ENCODE measurements around the gene CD24. TPM values are rescaled to one million over a fixed set of nuclear protein-coding genes. Genes with fewer than 3 reads are reported as not detected.

Gene CD24
- total and polyA plus RNA-seq, 2 of the 8 experiments (the other 6 are each of a cell fraction or from before 2014, with no cell fraction given): 2,134 to 2,327 TPM

DNA sequence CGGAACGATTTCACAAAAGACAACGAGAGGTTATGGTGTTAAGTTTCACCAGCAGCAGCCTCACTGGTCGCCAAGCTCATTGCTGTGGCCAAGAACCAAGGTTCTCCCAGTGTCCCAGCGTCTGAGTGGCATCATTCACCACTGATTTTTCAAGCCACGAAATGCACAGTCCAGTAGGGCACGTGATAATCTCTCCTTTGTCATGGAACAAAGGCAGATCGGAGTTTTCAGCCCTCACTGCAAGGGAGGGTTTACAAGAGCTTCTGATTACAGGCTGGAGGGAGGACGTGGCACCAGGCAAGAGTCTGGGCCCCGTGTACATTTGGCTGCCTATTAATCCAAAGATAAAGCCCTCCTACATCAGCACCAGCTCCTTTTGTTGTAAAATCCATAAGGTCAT is 2.0 kb downstream of the CD24 start (continued):
- no peak for TF ChIP-seq EZH2 (IDR thresholded peaks at IDR 0.05; ENCODE audit: low read depth, low read length, severe bottlenecking)
- TF ChIP-seq CTBP2 (IDR thresholded peaks at IDR 0.05; ENCODE audit: borderline replicate concordance, insufficient read depth, insufficient read length, low read length): no peak
- no peak for TF ChIP-seq CBX8 (IDR thresholded peaks at IDR 0.05; ENCODE audit: borderline replicate concordance, low read depth, low read length)
- no peak for TF ChIP-seq SP2 (IDR thresholded peaks at IDR 0.05; ENCODE audit: low read length)
- no peak for TF ChIP-seq SUZ12 (IDR thresholded peaks at IDR 0.05; ENCODE audit: low read length)
- TF ChIP-seq TAF7 (optimal IDR thresholded peaks at IDR 0.05; ENCODE audit: borderline replicate concordance, low read depth, low read length): peak; percentile 1
- TF ChIP-seq NANOG (IDR thresholded peaks at IDR 0.05; ENCODE audit: insufficient read depth, low read depth, low read length, poor library complexity, severe bottlenecking): no peak
- no peak for TF ChIP-seq JUND (IDR thresholded peaks at IDR 0.05; ENCODE audit: low read length)
- TF ChIP-seq, protein P1, sequence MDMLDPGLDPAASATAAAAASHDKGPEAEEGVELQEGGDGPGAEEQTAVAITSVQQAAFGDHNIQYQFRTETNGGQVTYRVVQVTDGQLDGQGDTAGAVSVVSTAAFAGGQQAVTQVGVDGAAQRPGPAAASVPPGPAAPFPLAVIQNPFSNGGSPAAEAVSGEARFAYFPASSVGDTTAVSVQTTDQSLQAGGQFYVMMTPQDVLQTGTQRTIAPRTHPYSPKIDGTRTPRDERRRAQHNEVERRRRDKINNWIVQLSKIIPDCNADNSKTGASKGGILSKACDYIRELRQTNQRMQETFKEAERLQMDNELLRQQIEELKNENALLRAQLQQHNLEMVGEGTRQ (IDR thresholded peaks at IDR 0.05; ENCODE audit: low read length): 0 out of 2 replicates have a peak, but pooled peaks have one; percentile 32
- no peak for TF ChIP-seq JUN (IDR thresholded peaks at IDR 0.05; ENCODE audit: low read depth, low read length)
- TF ChIP-seq, protein P2, sequence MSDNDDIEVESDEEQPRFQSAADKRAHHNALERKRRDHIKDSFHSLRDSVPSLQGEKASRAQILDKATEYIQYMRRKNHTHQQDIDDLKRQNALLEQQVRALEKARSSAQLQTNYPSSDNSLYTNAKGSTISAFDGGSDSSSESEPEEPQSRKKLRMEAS (IDR thresholded peaks at IDR 0.05): 0 out of 2 replicates have a peak, but pooled peaks have one; percentile 16
- no peak for TF ChIP-seq CEBPB (IDR thresholded peaks at IDR 0.05; ENCODE audit: low read depth, low read length)
- TF ChIP-seq SIRT6 (IDR thresholded peaks at IDR 0.05; ENCODE audit: low read length): no peak
- TF ChIP-seq, protein P3, sequence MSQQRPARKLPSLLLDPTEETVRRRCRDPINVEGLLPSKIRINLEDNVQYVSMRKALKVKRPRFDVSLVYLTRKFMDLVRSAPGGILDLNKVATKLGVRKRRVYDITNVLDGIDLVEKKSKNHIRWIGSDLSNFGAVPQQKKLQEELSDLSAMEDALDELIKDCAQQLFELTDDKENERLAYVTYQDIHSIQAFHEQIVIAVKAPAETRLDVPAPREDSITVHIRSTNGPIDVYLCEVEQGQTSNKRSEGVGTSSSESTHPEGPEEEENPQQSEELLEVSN (IDR thresholded peaks at IDR 0.05): no peak
- TF ChIP-seq RNF2 (IDR thresholded peaks at IDR 0.05; ENCODE audit: borderline replicate concordance, low read depth, low read length, missing control alignments, poor library complexity, severe bottlenecking): no peak
- TF ChIP-seq KDM1A (IDR thresholded peaks at IDR 0.05; ENCODE audit: borderline replicate concordance, low read length): no peak
- TF ChIP-seq ASH2L (IDR thresholded peaks at IDR 0.05; ENCODE audit: low read length): peak; percentile 5
- no peak for TF ChIP-seq CHD1 (IDR thresholded peaks at IDR 0.05; ENCODE audit: low read depth, low read length)
- TF ChIP-seq BRCA1 (IDR thresholded peaks at IDR 0.05; ENCODE audit: low read depth, low read length): no peak
- TF ChIP-seq POLR2AphosphoS5 (IDR thresholded peaks at IDR 0.05; ENCODE audit: low read depth, low read length): peak; percentile 96
- no peak for TF ChIP-seq HDAC2 (IDR thresholded peaks at IDR 0.05; ENCODE audit: borderline replicate concordance in 1 of 2, low read depth in 2 of 2, low read length in 2 of 2)
- no peak for TF ChIP-seq SIN3A (conservative IDR thresholded peaks at IDR 0.05 in 1 of 2, IDR thresholded peaks at IDR 0.05 in 1 of 2; ENCODE audit: low read depth in 1 of 2, low read length in 2 of 2)

Data from H1 (cell line).